Stomach (tissue), 4 donors: ENCODE results near the gene TMEM135.

Experiments
- CTCF ChIP-seq, 7 experiments: fragments of 450-650 bp in 4 of 7; fragments of 200-600 bp in 3 of 7; sonication (generic) in 3 of 7; IDR thresholded peaks; one replicate each; pipeline ENCODE4 v1.5.1; 2016 to 2019; ENCODE audit warnings: antibody characterized with exemption in 7 of 7, control low read depth in 2 of 7, mild to moderate bottlenecking in 1 of 7
- POLR2AphosphoS5 ChIP-seq, 3 donors: sonication (generic); formaldehyde crosslinking; IDR thresholded peaks; one replicate each; pipeline ENCODE4 v1.6.1; 2016; ENCODE audit warnings: antibody characterized with exemption in 3 of 3

- TF ChIP-seq POLR2AphosphoS5 (IDR thresholded peaks at IDR 0.05) (no peak), CTCF (IDR thresholded peaks at IDR 0.05) (no peak)
Measured at GRCh38 chr11:87322568-87322967, 284.8 kb downstream of the TMEM135 start.
